ENCODE measurements around the gene SLC12A4.
A peak's percentile ranks its signal among the peaks of the same experiment; 100 is the strongest.

SLC12A4 gene

GRCh38 chr16:67923414-67924116 is 44.9 kb downstream of the SLC12A4 start:
- Histone ChIP-seq H3K27ac (no peak overlapping the region), H3K4me3 (ENCODE audit: low read depth, low read length) (no peak overlapping the region), H3K36me3 (peaks cover 7% of the 10 kb centered on the region), H3K9me3 (ENCODE audit: severe bottlenecking) (no peaks in the 10 kb centered on the region), H3K27me3 (ENCODE audit: insufficient read depth, low read depth, severe bottlenecking) (no peaks in the 10 kb centered on the region)
- DNase-seq: no peak
- no peak for TF ChIP-seq CTCF (IDR thresholded peaks at IDR 0.05; ENCODE audit: low read depth, low read length)

GRCh38 chr16:67922740-67923139 is 45.7 kb downstream of the SLC12A4 start:
- no peak for DNase-seq
- no peak overlapping the region for H3K27ac ChIP-seq
- H3K9me3 ChIP-seq (ENCODE audit: severe bottlenecking): no peaks in the 10 kb centered on the region
- peaks cover 3% of the 10 kb centered on the region; the same call in 1 of the 2 replicates for H3K36me3 ChIP-seq
- no peaks in the 10 kb centered on the region for H3K27me3 ChIP-seq (ENCODE audit: insufficient read depth, low read depth, severe bottlenecking)
- no peak overlapping the region for H3K4me3 ChIP-seq (ENCODE audit: low read depth, low read length)
- no peak for TF ChIP-seq CTCF (IDR thresholded peaks at IDR 0.05; ENCODE audit: low read depth, low read length)

- H3K4me3 ChIP-seq (ENCODE audit: low read depth, low read length): no peak overlapping the region
These were observed 46.2 kb downstream of the SLC12A4 start for GRCh38 chr16:67922221-67922620.

GRCh38 chr16:67919622-67920221 is 48.7 kb downstream of the SLC12A4 start:
- Histone ChIP-seq H3K27me3 (ENCODE audit: insufficient read depth, low read depth, severe bottlenecking) (no peaks in the 10 kb centered on the region), H3K36me3 (peaks cover 3% of the 10 kb centered on the region; the same call in 1 of the 2 replicates), H3K4me3 (ENCODE audit: low read depth, low read length) (no peak overlapping the region), H3K9me3 (ENCODE audit: severe bottlenecking) (no peaks in the 10 kb centered on the region), H3K27ac (no peak overlapping the region)
- no peak for DNase-seq
- peak; percentile 60 for TF ChIP-seq CTCF (IDR thresholded peaks at IDR 0.05; ENCODE audit: low read depth, low read length)

More at GRCh38 chr16:67922221-67922620, 46.2 kb downstream of the SLC12A4 start:
- Histone ChIP-seq H3K27ac (no peak overlapping the region), H3K27me3 (ENCODE audit: insufficient read depth, low read depth, severe bottlenecking) (no peaks in the 10 kb centered on the region), H3K9me3 (ENCODE audit: severe bottlenecking) (no peaks in the 10 kb centered on the region), H3K36me3 (peaks cover 3% of the 10 kb centered on the region; the same call in 1 of the 2 replicates)
- no peak for TF ChIP-seq CTCF (IDR thresholded peaks at IDR 0.05; ENCODE audit: low read depth, low read length)
- no peak for DNase-seq

GRCh38 chr16:67917852-67918236 is 50.6 kb downstream of the SLC12A4 start:
- H3K27me3 ChIP-seq (ENCODE audit: insufficient read depth, low read depth, severe bottlenecking): no peaks in the 10 kb centered on the region
- peaks cover 3% of the 10 kb centered on the region; the same call in 1 of the 2 replicates for H3K36me3 ChIP-seq
- H3K9me3 ChIP-seq (ENCODE audit: severe bottlenecking): no peaks in the 10 kb centered on the region
- TF ChIP-seq CTCF (IDR thresholded peaks at IDR 0.05; ENCODE audit: low read depth, low read length): no peak
- H3K4me3 ChIP-seq (ENCODE audit: low read depth, low read length): no peak overlapping the region
- no peak for DNase-seq
- H3K27ac ChIP-seq: no peak overlapping the region

Measured in WERI-Rb-1 (cell line).